ENCODE results near the gene WSCD2.
"Not testable (repeated sequence)": the region's sequence is repeated elsewhere in the genome, so short reads cannot be mapped to it uniquely, and the experiment has no call there.

Gene WSCD2

DNA sequence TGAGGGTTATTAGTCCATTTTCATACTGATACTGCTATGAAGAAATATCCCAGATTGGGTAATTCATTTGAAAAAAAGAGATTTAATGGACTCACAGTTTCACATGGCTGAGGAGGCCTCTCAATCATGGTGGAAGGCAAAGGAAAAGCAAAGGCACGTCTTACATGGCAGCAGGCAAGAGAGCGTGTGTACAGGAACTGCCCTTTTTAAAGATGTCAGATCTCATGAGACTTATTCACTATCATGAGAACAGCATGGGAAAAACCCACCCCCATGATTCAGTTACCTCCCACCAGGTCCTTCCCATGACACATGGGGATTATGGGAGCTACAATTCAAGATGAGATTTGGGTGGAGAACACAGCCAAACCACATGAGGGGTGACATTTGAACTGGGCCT lies 96.0 kb downstream of the WSCD2 start:
- H3K4me1 ChIP-seq (ENCODE audit: control insufficient read depth, insufficient read depth, low read length); H3K36me3 ChIP-seq (ENCODE audit: control insufficient read depth, insufficient read depth, low read length, severe bottlenecking); H3K4me3 ChIP-seq (ENCODE audit: low read length); DNase-seq (ENCODE audit: low read depth); H3K9ac ChIP-seq (ENCODE audit: low read length); H3K27me3 ChIP-seq (replicated peaks; ENCODE audit: control insufficient read depth, insufficient read depth, low read length); H3K9me3 ChIP-seq (ENCODE audit: control insufficient read depth, low read length): not testable (repeated sequence)

GRCh38 chr12:108226866-108227265 lies 97.8 kb downstream of the WSCD2 start:
- H3K36me3 ChIP-seq (ENCODE audit: control insufficient read depth, insufficient read depth, low read length, severe bottlenecking), result no peaks in the 10 kb centered on the region
- H3K4me3 ChIP-seq (ENCODE audit: low read length), result no peak overlapping the region
- no peaks in the 10 kb centered on the region for H3K4me1 ChIP-seq (ENCODE audit: control insufficient read depth, insufficient read depth, low read length)
- H3K9me3 ChIP-seq (ENCODE audit: control insufficient read depth, low read length), result peaks cover 5% of the 10 kb centered on the region
- H3K9ac ChIP-seq (ENCODE audit: low read length), result no peak overlapping the region
- no peak for DNase-seq (ENCODE audit: low read depth)
- peaks cover 13% of the 10 kb centered on the region for H3K27me3 ChIP-seq (replicated peaks; ENCODE audit: control insufficient read depth, insufficient read depth, low read length)

- no peak for DNase-seq (ENCODE audit: low read depth)
- Histone ChIP-seq H3K4me1 (ENCODE audit: control insufficient read depth, insufficient read depth, low read length) (no peaks in the 10 kb centered on the region), H3K27me3 (replicated peaks; ENCODE audit: control insufficient read depth, insufficient read depth, low read length) (peaks cover 19% of the 10 kb centered on the region), H3K9me3 (ENCODE audit: control insufficient read depth, low read length) (peaks cover 5% of the 10 kb centered on the region), H3K9ac (ENCODE audit: low read length) (no peak overlapping the region), H3K4me3 (ENCODE audit: low read length) (no peak overlapping the region), H3K36me3 (ENCODE audit: control insufficient read depth, insufficient read depth, low read length, severe bottlenecking) (no peaks in the 10 kb centered on the region)
Observed at GRCh38 chr12:108228746-108229145, 99.7 kb downstream of the WSCD2 start.

- H3K9ac ChIP-seq (ENCODE audit: low read length), result no peak overlapping the region
- H3K27me3 ChIP-seq (replicated peaks; ENCODE audit: control insufficient read depth, insufficient read depth, low read length), result peaks cover 28% of the 10 kb centered on the region
- DNase-seq (ENCODE audit: low read depth), result no peak
- no peaks in the 10 kb centered on the region for H3K36me3 ChIP-seq (ENCODE audit: control insufficient read depth, insufficient read depth, low read length, severe bottlenecking)
- H3K9me3 ChIP-seq (ENCODE audit: control insufficient read depth, low read length), result no peaks in the 10 kb centered on the region
- H3K4me1 ChIP-seq (ENCODE audit: control insufficient read depth, insufficient read depth, low read length), result no peaks in the 10 kb centered on the region
- H3K4me3 ChIP-seq (ENCODE audit: low read length), result no peak overlapping the region
Observed at GRCh38 chr12:108231109-108231905, 102.2 kb downstream of the WSCD2 start.

- Histone ChIP-seq H3K36me3 (ENCODE audit: control insufficient read depth, insufficient read depth, low read length, severe bottlenecking) (no peaks in the 10 kb centered on the region), H3K4me3 (ENCODE audit: low read length) (no peak overlapping the region), H3K9me3 (ENCODE audit: control insufficient read depth, low read length) (peaks cover 3% of the 10 kb centered on the region), H3K4me1 (ENCODE audit: control insufficient read depth, insufficient read depth, low read length) (no peaks in the 10 kb centered on the region), H3K27me3 (replicated peaks; ENCODE audit: control insufficient read depth, insufficient read depth, low read length) (peaks cover 35% of the 10 kb centered on the region), H3K9ac (ENCODE audit: low read length) (no peak overlapping the region)
- no peak for DNase-seq (ENCODE audit: low read depth)
Observed at GRCh38 chr12:108231909-108232434, 102.9 kb downstream of the WSCD2 start.

GRCh38 chr12:108232565-108232964 lies 103.5 kb downstream of the WSCD2 start:
- Histone ChIP-seq H3K27me3 (replicated peaks; ENCODE audit: control insufficient read depth, insufficient read depth, low read length) (peaks cover 38% of the 10 kb centered on the region), H3K36me3 (ENCODE audit: control insufficient read depth, insufficient read depth, low read length, severe bottlenecking) (no peaks in the 10 kb centered on the region), H3K9me3 (ENCODE audit: control insufficient read depth, low read length) (peaks cover 9% of the 10 kb centered on the region), H3K4me1 (ENCODE audit: control insufficient read depth, insufficient read depth, low read length) (no peaks in the 10 kb centered on the region), H3K4me3 (ENCODE audit: low read length) (no peak overlapping the region), H3K9ac (ENCODE audit: low read length) (no peak overlapping the region)
- no peak for DNase-seq (ENCODE audit: low read depth)

DNA sequence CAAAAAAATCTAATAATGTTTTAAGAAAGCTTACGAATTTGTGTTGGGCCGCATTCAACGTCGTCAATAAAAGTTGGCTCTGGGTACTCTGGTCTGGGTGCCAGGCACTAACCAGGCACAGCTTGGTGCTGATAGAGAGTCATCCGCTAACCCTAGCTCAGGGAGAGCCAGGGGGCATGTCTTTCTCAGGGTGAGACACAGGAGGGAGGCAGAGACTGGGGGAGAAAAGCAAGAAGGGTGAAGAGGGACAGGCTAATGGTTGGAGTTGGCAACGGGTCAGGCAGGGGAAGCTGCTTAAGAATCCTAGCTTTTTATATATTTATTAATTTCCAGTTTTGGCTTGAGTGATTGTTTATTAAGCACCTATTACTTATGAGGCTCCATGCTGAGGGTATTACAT lies 105.1 kb downstream of the WSCD2 start:
- H3K27me3 ChIP-seq (replicated peaks; ENCODE audit: control insufficient read depth, insufficient read depth, low read length), result peaks cover 42% of the 10 kb centered on the region
- peaks cover 10% of the 10 kb centered on the region for H3K9me3 ChIP-seq (ENCODE audit: control insufficient read depth, low read length)
- no peaks in the 10 kb centered on the region for H3K4me1 ChIP-seq (ENCODE audit: control insufficient read depth, insufficient read depth, low read length)
- H3K4me3 ChIP-seq (ENCODE audit: low read length), result no peak overlapping the region
- no peaks in the 10 kb centered on the region for H3K36me3 ChIP-seq (ENCODE audit: control insufficient read depth, insufficient read depth, low read length, severe bottlenecking)
- DNase-seq (ENCODE audit: low read depth), result peak; percentile 42
- H3K9ac ChIP-seq (ENCODE audit: low read length), result no peak overlapping the region

GRCh38 chr12:108235197-108235984 lies 106.3 kb downstream of the WSCD2 start:
- peaks cover 10% of the 10 kb centered on the region for H3K9me3 ChIP-seq (ENCODE audit: control insufficient read depth, low read length)
- DNase-seq (ENCODE audit: low read depth), result no peak
- no peak overlapping the region for H3K4me3 ChIP-seq (ENCODE audit: low read length)
- no peaks in the 10 kb centered on the region for H3K36me3 ChIP-seq (ENCODE audit: control insufficient read depth, insufficient read depth, low read length, severe bottlenecking)
- H3K27me3 ChIP-seq (replicated peaks; ENCODE audit: control insufficient read depth, insufficient read depth, low read length), result peaks cover 38% of the 10 kb centered on the region
- no peak overlapping the region for H3K9ac ChIP-seq (ENCODE audit: low read length)
- no peaks in the 10 kb centered on the region for H3K4me1 ChIP-seq (ENCODE audit: control insufficient read depth, insufficient read depth, low read length)

DNA sequence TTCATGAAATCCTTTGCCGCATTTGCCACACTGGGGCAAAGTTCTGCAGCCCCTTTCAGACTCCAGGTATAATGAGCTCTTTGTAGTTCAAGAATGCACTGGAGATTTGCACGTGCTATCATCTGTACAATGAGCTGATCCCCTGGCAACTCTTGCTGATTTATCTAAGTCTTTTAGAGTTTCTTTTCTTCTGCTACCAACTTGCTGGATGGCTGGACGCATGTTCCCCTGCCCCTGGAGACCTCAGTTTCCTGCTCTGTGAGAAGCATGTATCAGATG lies 106.8 kb downstream of the WSCD2 start:
- Histone ChIP-seq H3K4me1 (ENCODE audit: control insufficient read depth, insufficient read depth, low read length) (no peaks in the 10 kb centered on the region), H3K36me3 (ENCODE audit: control insufficient read depth, insufficient read depth, low read length, severe bottlenecking) (no peaks in the 10 kb centered on the region), H3K9me3 (ENCODE audit: control insufficient read depth, low read length) (peaks cover 10% of the 10 kb centered on the region), H3K9ac (ENCODE audit: low read length) (no peak overlapping the region), H3K4me3 (ENCODE audit: low read length) (no peak overlapping the region), H3K27me3 (replicated peaks; ENCODE audit: control insufficient read depth, insufficient read depth, low read length) (peaks cover 39% of the 10 kb centered on the region)
- no peak for DNase-seq (ENCODE audit: low read depth)

DNA sequence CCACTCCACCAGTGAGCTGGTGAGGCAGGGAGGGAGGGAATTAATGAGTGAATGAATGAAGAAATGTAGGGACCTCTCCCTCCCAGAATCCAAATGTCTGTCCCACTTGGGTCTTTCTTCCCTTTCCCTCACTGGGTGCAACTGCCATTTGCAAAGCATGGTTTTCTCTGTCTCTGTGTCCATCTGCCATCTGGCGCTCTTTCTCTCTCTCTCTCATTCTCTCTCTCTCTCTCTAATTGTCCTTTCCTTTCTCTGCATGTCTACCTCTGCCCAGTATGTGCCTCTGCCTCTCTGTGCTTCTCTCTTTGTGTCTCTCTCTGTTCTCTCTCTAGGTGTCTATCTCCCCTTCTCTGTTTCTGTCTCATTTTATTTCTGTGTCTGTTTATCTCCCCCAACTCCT lies 107.3 kb downstream of the WSCD2 start:
- peaks cover 41% of the 10 kb centered on the region for H3K27me3 ChIP-seq (replicated peaks; ENCODE audit: control insufficient read depth, insufficient read depth, low read length)
- H3K9me3 ChIP-seq (ENCODE audit: control insufficient read depth, low read length), result peaks cover 10% of the 10 kb centered on the region
- no peak for DNase-seq (ENCODE audit: low read depth)
- no peak overlapping the region for H3K9ac ChIP-seq (ENCODE audit: low read length)
- H3K4me3 ChIP-seq (ENCODE audit: low read length), result no peak overlapping the region
- no peaks in the 10 kb centered on the region for H3K36me3 ChIP-seq (ENCODE audit: control insufficient read depth, insufficient read depth, low read length, severe bottlenecking)
- H3K4me1 ChIP-seq (ENCODE audit: control insufficient read depth, insufficient read depth, low read length), result no peaks in the 10 kb centered on the region

DNA sequence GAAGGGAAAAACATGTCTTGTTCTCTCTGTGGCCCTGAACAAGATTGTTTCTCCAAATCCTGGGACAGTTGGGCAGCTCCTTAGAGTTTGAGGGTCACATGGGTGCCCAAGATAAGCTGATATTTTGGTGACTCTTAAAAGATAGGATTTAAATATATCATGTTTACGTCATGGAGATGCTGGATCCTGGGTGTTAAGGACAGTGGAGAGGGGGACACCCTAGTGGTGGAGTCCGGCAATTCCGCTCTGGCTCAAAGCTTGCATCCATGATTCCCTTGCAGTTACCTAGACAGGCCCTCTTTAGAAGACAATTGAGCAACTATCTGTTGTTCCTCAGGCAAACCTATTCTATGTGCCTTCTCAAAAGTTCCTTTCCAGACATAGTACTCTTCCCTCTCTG lies 108.2 kb downstream of the WSCD2 start:
- no peak overlapping the region for H3K9ac ChIP-seq (ENCODE audit: low read length)
- no peak for DNase-seq (ENCODE audit: low read depth)
- H3K4me3 ChIP-seq (ENCODE audit: low read length), result no peak overlapping the region

More for the DNA sequence above, 108.2 kb downstream of the WSCD2 start:
- H3K4me1 ChIP-seq (ENCODE audit: control insufficient read depth, insufficient read depth, low read length), result no peaks in the 10 kb centered on the region
- H3K9me3 ChIP-seq (ENCODE audit: control insufficient read depth, low read length), result peaks cover 10% of the 10 kb centered on the region
- H3K36me3 ChIP-seq (ENCODE audit: control insufficient read depth, insufficient read depth, low read length, severe bottlenecking), result no peaks in the 10 kb centered on the region
- peaks cover 37% of the 10 kb centered on the region for H3K27me3 ChIP-seq (replicated peaks; ENCODE audit: control insufficient read depth, insufficient read depth, low read length)
